CD14-positive monocyte (primary cell): ENCODE results near the gene CGNL1. TPM values are rescaled to one million over a fixed set of nuclear protein-coding genes. Genes with fewer than 3 reads are reported as not detected.

ENCODE experiments used
- DNase-seq, 3 donors: peaks; one replicate each; pipeline ENCODE4 v3.0.0-alpha.2; 2011 to 2022
- H2AFZ ChIP-seq: 2 replicates; pipeline ENCODE4 v1.6.0; 2012; ENCODE audit warnings: mild to moderate bottlenecking, low read depth, low read length, inconsistent platforms; ENCODE audit not compliant: insufficient read depth, poor library complexity, severe bottlenecking
- H3K27ac ChIP-seq, 2 donors: 1 replicate in 1 of 2; 2 replicates in 1 of 2; pipeline ENCODE4 v1.5.1; 2012 to 2013; ENCODE audit warnings: low read length in 2 of 2, control low read depth in 1 of 2, inconsistent platforms in 1 of 2, low read depth in 1 of 2, mild to moderate bottlenecking in 1 of 2
- H3K27me3 ChIP-seq, 2 donors: one replicate each; pipeline versions ENCODE4 v1.6.0 to v1.6.1; 2011 to 2013; ENCODE audit warnings: low read length in 2 of 2; ENCODE audit not compliant: control insufficient read depth in 2 of 2, insufficient read depth in 2 of 2
- H3K36me3 ChIP-seq, 2 donors: replicated peaks in 1 of 2; 1 replicate in 1 of 2; 2 replicates in 1 of 2; pipeline versions ENCODE4 v1.5.1 to v1.6.1; 2012 to 2013; ENCODE audit warnings: low read length in 2 of 2, control low read depth in 1 of 2, inconsistent platforms in 1 of 2, mild to moderate bottlenecking in 1 of 2; ENCODE audit not compliant: insufficient read depth in 2 of 2, control insufficient read depth in 1 of 2
- H3K4me1 ChIP-seq, 2 donors: 1 replicate in 1 of 2; 2 replicates in 1 of 2; pipeline versions ENCODE4 v1.5.1 to v1.6.1; 2012 to 2013; ENCODE audit warnings: low read length in 2 of 2, control low read depth in 1 of 2, inconsistent platforms in 1 of 2, mild to moderate bottlenecking in 1 of 2, moderate library complexity in 1 of 2; ENCODE audit not compliant: insufficient read depth in 2 of 2, control insufficient read depth in 1 of 2
- H3K4me2 ChIP-seq: replicated peaks from 2 replicates; pipeline ENCODE3; 2012; ENCODE audit warnings: low read length, moderate library complexity, mild to moderate bottlenecking; ENCODE audit not compliant: poor library complexity, severe bottlenecking; ENCODE audit errors: extremely low read depth
- H3K4me3 ChIP-seq, 3 experiments: fragments of 200-600 bp in 1 of 3; sonication (generic) in 1 of 3; replicated peaks in 1 of 3; 1 replicate in 2 of 3; 2 replicates in 1 of 3; pipeline ENCODE4 v1.5.1; 2011 to 2013; ENCODE audit warnings: low read length in 3 of 3, mild to moderate bottlenecking in 3 of 3, control low read depth in 2 of 3, low read depth in 2 of 3, inconsistent platforms in 1 of 3, moderate library complexity in 1 of 3
- H3K79me2 ChIP-seq: 2 replicates; pipeline ENCODE4 v1.6.0; 2012; ENCODE audit warnings: mild to moderate bottlenecking, control low read depth, inconsistent platforms, low read length, moderate library complexity; ENCODE audit not compliant: insufficient read depth
- H3K9ac ChIP-seq: 2 replicates; pipeline ENCODE4 v1.6.0; 2017; ENCODE audit warnings: low read length, mild to moderate bottlenecking; ENCODE audit not compliant: insufficient read depth, poor library complexity, severe bottlenecking
- H3K9me3 ChIP-seq, 2 donors: replicated peaks in 1 of 2; 1 replicate in 1 of 2; 2 replicates in 1 of 2; pipeline versions ENCODE4 v1.5.1 to v1.6.1; 2012 to 2013; ENCODE audit warnings: low read length in 2 of 2, control low read depth in 1 of 2; ENCODE audit not compliant: control insufficient read depth in 1 of 2, insufficient read depth in 1 of 2
- H4K20me1 ChIP-seq: 2 replicates; pipeline ENCODE4 v1.6.0; 2012; ENCODE audit warnings: mild to moderate bottlenecking, low read length, control low read depth, moderate library complexity; ENCODE audit not compliant: insufficient read depth
- H3K27ac Mint-ChIP-seq, 7 donors: one replicate each; pipeline ENCODE4 v1.8.0; 2020; ENCODE audit warnings: mild to moderate bottlenecking in 7 of 7, mixed read lengths in 7 of 7, moderate library complexity in 6 of 7, inconsistent platforms in 2 of 7
- H3K27me3 Mint-ChIP-seq, 3 donors: one replicate each; pipeline ENCODE4 v1.8.0; 2021 to 2022; ENCODE audit warnings: low read depth in 3 of 3, mild to moderate bottlenecking in 3 of 3, mixed read lengths in 3 of 3, moderate library complexity in 3 of 3, inconsistent platforms in 1 of 3
- H3K36me3 Mint-ChIP-seq, 2 donors: one replicate each; pipeline ENCODE4 v1.8.0; 2020; ENCODE audit warnings: mixed read lengths in 2 of 2, inconsistent platforms in 1 of 2, mild to moderate bottlenecking in 1 of 2
- H3K4me1 Mint-ChIP-seq: one replicate; pipeline ENCODE4 v1.8.0; 2020; ENCODE audit warnings: mild to moderate bottlenecking, mixed read lengths
- H3K4me3 Mint-ChIP-seq, 2 donors: one replicate each; pipeline ENCODE4 v1.8.0; 2020; ENCODE audit warnings: mild to moderate bottlenecking in 2 of 2, mixed read lengths in 2 of 2, moderate library complexity in 1 of 2
- H3K9me3 Mint-ChIP-seq, 7 donors: one replicate each; pipeline ENCODE4 v1.8.0; 2020 to 2022; ENCODE audit warnings: mixed read lengths in 7 of 7, mild to moderate bottlenecking in 6 of 7, moderate library complexity in 6 of 7, inconsistent platforms in 2 of 7
- WGBS: methylation state at CpG from one replicate; pipeline ENCODE4 v1.1.5; 2013; ENCODE audit warnings: missing lambda C conversion rate; ENCODE audit not compliant: insufficient coverage; 5-methylcytosine and 5-hydroxymethylcytosine counted together
- intact Hi-C, 2 donors: fragments of 100-400 bp; cut with micrococcal nuclease; formaldehyde crosslinking; loops; one replicate each; pipeline versions ENCODE4 v1.15.0 to v1.15.1; 2023
- polyA plus RNA-seq, 3 donors: library from polyadenylated mRNA; depleted of rRNA in 1 of 3; unstranded in 2 of 3; stranded (reverse) in 1 of 3; fragments of 300-500 nt in 2 of 3; fragments of >200 nt in 1 of 3; fragmentation: Illumina TruSeq in 2 of 3; gene quantifications; 1 replicate in 2 of 3; 2 replicates in 1 of 3; pipeline ENCODE4 v1.2.3, GENCODE V29; 2012 to 2021
- TF ChIP-seq, protein P1 (sequence below): fragments of 200-600 bp; IDR thresholded peaks from one replicate; pipeline ENCODE4 v1.8.0; 2022; ENCODE audit warnings: antibody characterized with exemption, mild to moderate bottlenecking

CGNL1 gene
- polyA plus RNA-seq, 3 donors, result not detected

DNA sequence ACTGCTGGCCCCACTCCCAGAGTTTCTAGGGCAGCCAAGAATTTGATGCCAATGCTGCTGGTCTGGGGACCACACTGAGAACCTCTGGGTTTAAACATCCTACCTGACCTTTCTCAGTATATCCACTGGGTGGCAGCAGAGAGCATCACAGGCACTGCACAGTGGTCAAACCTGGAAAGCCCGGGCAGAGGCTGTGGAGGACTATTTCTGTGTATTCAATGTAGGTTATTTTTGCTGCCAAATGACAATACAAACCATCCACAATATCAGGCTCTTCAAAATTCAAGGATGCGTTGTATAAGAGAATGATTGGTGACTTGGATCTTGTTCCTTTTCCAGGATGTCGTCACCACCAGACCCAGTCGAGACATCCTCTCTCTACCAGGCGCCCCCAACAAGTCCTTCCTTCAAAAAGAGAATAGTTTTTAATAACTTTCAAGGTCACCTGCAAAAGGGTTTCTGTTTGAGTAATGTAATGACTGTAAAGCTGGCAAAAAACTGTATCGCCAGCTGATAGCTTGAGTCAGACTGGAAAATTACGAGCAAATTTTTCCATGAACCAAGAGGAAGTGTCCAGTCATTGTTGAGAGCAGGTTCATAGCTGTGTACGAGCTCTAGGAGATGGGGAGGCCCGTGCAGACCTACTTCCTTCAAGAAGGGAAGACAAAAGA lies 184.9 kb downstream of the CGNL1 start:
- Histone ChIP-seq H3K4me2 (peak overlapping the region; percentile 66), H3K9ac (no peak overlapping the region)
- 15% methylated on average over 3 of the region's 9 CpGs for WGBS

DNA sequence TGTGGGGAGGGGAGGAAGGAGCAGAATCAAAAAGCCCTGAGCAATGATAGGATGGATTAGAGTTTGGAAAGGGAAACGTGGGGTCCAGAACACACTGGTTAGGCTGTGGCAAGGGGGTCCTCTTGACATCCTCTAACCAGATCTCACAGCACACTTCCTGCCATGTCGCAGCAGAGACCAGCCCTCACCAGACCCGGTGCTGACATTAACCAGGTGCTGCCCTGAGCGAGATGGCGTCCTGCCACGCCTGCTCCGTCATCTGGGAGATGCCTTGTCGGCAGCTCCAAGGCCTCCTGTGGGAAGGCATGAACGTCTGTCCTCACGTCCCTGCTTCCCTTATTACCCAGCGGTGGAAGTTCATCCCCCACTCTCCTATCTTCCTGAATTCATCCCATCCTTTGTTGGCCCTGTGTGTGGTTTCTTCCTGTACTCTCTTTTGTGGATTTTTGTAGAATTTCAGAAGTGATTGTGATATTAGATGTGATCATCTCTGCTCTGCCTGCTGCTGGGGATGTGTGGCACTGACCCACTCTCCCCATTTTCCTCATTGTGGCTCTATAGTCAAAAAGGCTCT lies 186.0 kb downstream of the CGNL1 start:
- no peaks in the 10 kb centered on the region for H3K79me2 ChIP-seq
- no peaks in the 10 kb centered on the region for H3K36me3 ChIP-seq
- no peaks in the 10 kb centered on the region for H4K20me1 ChIP-seq
- intact Hi-C loops, result no loop called here
- H3K4me1 ChIP-seq, result peaks cover 10 to 15% of the 10 kb centered on the region in 2 donors
- peaks cover 0 to 2% (median 0%) of the 10 kb centered on the region in 7 donors for H3K9me3 Mint-ChIP-seq
- H3K9me3 ChIP-seq, result no peaks in the 10 kb centered on the region
- H2AFZ ChIP-seq, result no peak overlapping the region
- H3K4me2 ChIP-seq, result no peak overlapping the region
- H3K36me3 Mint-ChIP-seq, result no peaks in the 10 kb centered on the region
- no peak for DNase-seq
- no peak overlapping the region for H3K9ac ChIP-seq
- TF ChIP-seq, protein P1, sequence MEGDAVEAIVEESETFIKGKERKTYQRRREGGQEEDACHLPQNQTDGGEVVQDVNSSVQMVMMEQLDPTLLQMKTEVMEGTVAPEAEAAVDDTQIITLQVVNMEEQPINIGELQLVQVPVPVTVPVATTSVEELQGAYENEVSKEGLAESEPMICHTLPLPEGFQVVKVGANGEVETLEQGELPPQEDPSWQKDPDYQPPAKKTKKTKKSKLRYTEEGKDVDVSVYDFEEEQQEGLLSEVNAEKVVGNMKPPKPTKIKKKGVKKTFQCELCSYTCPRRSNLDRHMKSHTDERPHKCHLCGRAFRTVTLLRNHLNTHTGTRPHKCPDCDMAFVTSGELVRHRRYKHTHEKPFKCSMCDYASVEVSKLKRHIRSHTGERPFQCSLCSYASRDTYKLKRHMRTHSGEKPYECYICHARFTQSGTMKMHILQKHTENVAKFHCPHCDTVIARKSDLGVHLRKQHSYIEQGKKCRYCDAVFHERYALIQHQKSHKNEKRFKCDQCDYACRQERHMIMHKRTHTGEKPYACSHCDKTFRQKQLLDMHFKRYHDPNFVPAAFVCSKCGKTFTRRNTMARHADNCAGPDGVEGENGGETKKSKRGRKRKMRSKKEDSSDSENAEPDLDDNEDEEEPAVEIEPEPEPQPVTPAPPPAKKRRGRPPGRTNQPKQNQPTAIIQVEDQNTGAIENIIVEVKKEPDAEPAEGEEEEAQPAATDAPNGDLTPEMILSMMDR, result no peak
- no peak overlapping the region for H3K27ac ChIP-seq
- H3K4me3 ChIP-seq, result no peak overlapping the region
- H3K27me3 Mint-ChIP-seq, result peaks cover 9 to 27% (median 12%) of the 10 kb centered on the region in 3 donors
- peak overlapping the region in 3 of 7 donors; percentile 41 to 62 (median 55) for H3K27ac Mint-ChIP-seq
- peaks cover 0 to 6% of the 10 kb centered on the region in 2 donors for H3K27me3 ChIP-seq
- WGBS, result 63% methylated on average over 6 of the region's 11 CpGs
- H3K4me3 Mint-ChIP-seq, result peak overlapping the region in 1 of 2 donors; percentile 79
- peaks cover 32% of the 10 kb centered on the region for H3K4me1 Mint-ChIP-seq

More for the DNA sequence above, 184.9 kb downstream of the CGNL1 start:
- no peaks in the 10 kb centered on the region for H3K36me3 Mint-ChIP-seq
- TF ChIP-seq, protein P1, result peak; percentile 79
- H3K79me2 ChIP-seq, result no peaks in the 10 kb centered on the region
- H3K4me3 Mint-ChIP-seq, result peak overlapping the region; percentile 53 to 87
- peaks cover 10 to 15% of the 10 kb centered on the region in 2 donors for H3K4me1 ChIP-seq
- DNase-seq, result peak; percentile 47 to 85 (median 63)
- intact Hi-C loops, result no loop called here
- peak overlapping the region in 4 of 7 donors; percentile 35 to 86 (median 65) for H3K27ac Mint-ChIP-seq
- peaks cover 9 to 27% (median 12%) of the 10 kb centered on the region in 3 donors for H3K27me3 Mint-ChIP-seq
- peak overlapping the region; percentile 16 to 55 (median 31) for H3K4me3 ChIP-seq
- H3K9me3 ChIP-seq, result no peaks in the 10 kb centered on the region
- H3K4me1 Mint-ChIP-seq, result peaks cover 32% of the 10 kb centered on the region
- no peaks in the 10 kb centered on the region for H3K36me3 ChIP-seq
- H3K27me3 ChIP-seq, result peaks cover 0 to 6% of the 10 kb centered on the region in 2 donors
- peak overlapping the region; percentile 41 for H2AFZ ChIP-seq
- no peak overlapping the region for H3K27ac ChIP-seq
- H3K9me3 Mint-ChIP-seq, result peaks cover 0 to 2% (median 0%) of the 10 kb centered on the region in 7 donors
- no peaks in the 10 kb centered on the region for H4K20me1 ChIP-seq
